H9 (cell line): ENCODE results near the gene MED13L. TPM values are rescaled to one million over a fixed set of nuclear protein-coding genes. Genes with fewer than 3 reads are reported as not detected.

ENCODE experiments used
- DNase-seq: peaks from one replicate; pipeline ENCODE4 v3.0.0-alpha.2; 2017
- H2AFZ ChIP-seq: one replicate; pipeline ENCODE4 v1.6.1; 2013; ENCODE audit warnings: mild to moderate bottlenecking, low read length, control low read depth, moderate library complexity
- H2AK5ac ChIP-seq: 2 replicates; pipeline ENCODE4 v1.6.1; 2013; ENCODE audit warnings: low read length, control low read depth, mixed read lengths; ENCODE audit not compliant: insufficient read length
- H2BK120ac ChIP-seq: one replicate; pipeline ENCODE4 v1.6.1; 2013; ENCODE audit warnings: low read depth, mild to moderate bottlenecking, low read length, control low read depth, inconsistent platforms; ENCODE audit not compliant: poor library complexity, severe bottlenecking
- H2BK12ac ChIP-seq: 2 replicates; pipeline ENCODE4 v1.6.1; 2013; ENCODE audit warnings: low read length, control low read depth, mixed read lengths, low read depth; ENCODE audit not compliant: insufficient read length
- H2BK15ac ChIP-seq: 2 replicates; pipeline ENCODE4 v1.6.1; 2013; ENCODE audit warnings: low read depth, low read length, control low read depth
- H2BK20ac ChIP-seq: one replicate; pipeline ENCODE4 v1.6.1; 2013; ENCODE audit warnings: low read depth, mild to moderate bottlenecking, low read length, control low read depth, inconsistent platforms; ENCODE audit not compliant: poor library complexity, severe bottlenecking
- H2BK5ac ChIP-seq: 2 replicates; pipeline ENCODE4 v1.6.1; 2013; ENCODE audit warnings: low read length, control low read depth, mixed read lengths; ENCODE audit not compliant: insufficient read length
- H3K14ac ChIP-seq: 2 replicates; pipeline ENCODE4 v1.6.1; 2013; ENCODE audit warnings: low read length, control low read depth; ENCODE audit not compliant: insufficient read depth
- H3K18ac ChIP-seq: 2 replicates; pipeline ENCODE4 v1.6.1; 2013; ENCODE audit warnings: low read depth, mild to moderate bottlenecking, mixed read lengths, low read length, control low read depth; ENCODE audit not compliant: insufficient read length
- H3K23ac ChIP-seq: 2 replicates; pipeline ENCODE4 v1.6.1; 2013; ENCODE audit warnings: low read length, control low read depth, mixed read lengths, low read depth; ENCODE audit not compliant: insufficient read length
- H3K23me2 ChIP-seq: 2 replicates; pipeline ENCODE4 v1.6.1; 2013; ENCODE audit warnings: low read depth, mild to moderate bottlenecking, mixed read lengths, low read length, control low read depth; ENCODE audit not compliant: insufficient read length, poor library complexity, severe bottlenecking
- H3K27ac ChIP-seq: 2 replicates; pipeline ENCODE4 v1.5.1; 2013; ENCODE audit warnings: low read length, control low read depth, mixed read lengths, low read depth; ENCODE audit not compliant: insufficient read length
- H3K27me3 ChIP-seq: 2 replicates; pipeline ENCODE4 v1.6.1; 2013; ENCODE audit warnings: low read length, control low read depth, inconsistent platforms; ENCODE audit not compliant: insufficient read depth
- H3K4ac ChIP-seq: 2 replicates; pipeline ENCODE4 v1.6.1; 2013; ENCODE audit warnings: low read depth, mild to moderate bottlenecking, control low read depth, inconsistent platforms, low read length, moderate library complexity
- H3K4me1 ChIP-seq: 2 replicates; pipeline ENCODE4 v1.6.1; 2013; ENCODE audit warnings: low read length, control low read depth, inconsistent platforms; ENCODE audit not compliant: insufficient read depth
- H3K4me2 ChIP-seq: 2 replicates; pipeline ENCODE4 v1.6.1; 2013; ENCODE audit warnings: low read length, control low read depth, mixed read lengths; ENCODE audit not compliant: insufficient read length, insufficient read depth
- H3K56ac ChIP-seq: 2 replicates; pipeline ENCODE4 v1.6.1; 2013; ENCODE audit warnings: low read depth, mild to moderate bottlenecking, mixed read lengths, low read length, control low read depth; ENCODE audit not compliant: insufficient read length
- H3K79me1 ChIP-seq: 2 replicates; pipeline ENCODE4 v1.6.1; 2013; ENCODE audit warnings: low read depth, mild to moderate bottlenecking, moderate library complexity, low read length, control low read depth, inconsistent platforms; ENCODE audit not compliant: insufficient read depth, poor library complexity, severe bottlenecking
- H3K79me2 ChIP-seq: 2 replicates; pipeline ENCODE4 v1.6.1; 2013; ENCODE audit warnings: low read length, control low read depth, inconsistent platforms; ENCODE audit not compliant: insufficient read depth
- H3K9ac ChIP-seq: 2 replicates; pipeline ENCODE4 v1.6.1; 2013; ENCODE audit warnings: low read length, control low read depth, mixed read lengths; ENCODE audit not compliant: insufficient read length; ENCODE audit errors: extremely low read depth
- H3K9me3 ChIP-seq: one replicate; pipeline ENCODE4 v1.6.1; 2013; ENCODE audit warnings: low read depth, low read length, inconsistent platforms; ENCODE audit not compliant: control insufficient read depth
- H3T11ph ChIP-seq: one replicate; pipeline ENCODE4 v1.6.1; 2013; ENCODE audit warnings: mild to moderate bottlenecking, low read length, control low read depth, inconsistent platforms
- H4K20me1 ChIP-seq: one replicate; pipeline ENCODE4 v1.6.1; 2013; ENCODE audit not compliant: control insufficient read depth, insufficient read length, insufficient read depth
- H4K5ac ChIP-seq: 2 replicates; pipeline ENCODE4 v1.6.1; 2013; ENCODE audit warnings: low read depth, mild to moderate bottlenecking, mixed read lengths, low read length, control low read depth; ENCODE audit not compliant: insufficient read length
- H4K8ac ChIP-seq: replicated peaks from 2 replicates; pipeline ENCODE4 v1.6.1; 2013; ENCODE audit warnings: low read length, control low read depth, mixed read lengths, low read depth; ENCODE audit not compliant: insufficient read length
- H4K91ac ChIP-seq: 2 replicates; pipeline ENCODE4 v1.6.1; 2013; ENCODE audit warnings: low read depth, mild to moderate bottlenecking, moderate library complexity, mixed read lengths, low read length, control low read depth; ENCODE audit not compliant: insufficient read length
- H3K27ac Mint-ChIP-seq, 3 experiments: 2 replicates in 2 of 3; 3 replicates in 1 of 3; pipeline ENCODE4 v1.8.0; 2020 to 2021; ENCODE audit warnings: mixed read lengths in 3 of 3, mild to moderate bottlenecking in 1 of 3, moderate library complexity in 1 of 3
- H3K27me3 Mint-ChIP-seq: 2 replicates; pipeline ENCODE4 v1.8.0; 2021; ENCODE audit warnings: low read depth, mild to moderate bottlenecking, moderate library complexity, mixed read lengths
- H3K36me3 Mint-ChIP-seq, 3 experiments: 2 replicates in 2 of 3; 3 replicates in 1 of 3; pipeline ENCODE4 v1.8.0; 2020 to 2021; ENCODE audit warnings: low read depth in 3 of 3, mixed read lengths in 3 of 3; ENCODE audit not compliant: insufficient read depth in 1 of 3
- H3K4me1 Mint-ChIP-seq, 2 experiments: 2 replicates each; pipeline ENCODE4 v1.8.0; 2020; ENCODE audit warnings: mixed read lengths in 2 of 2
- H3K4me3 Mint-ChIP-seq, 2 experiments: 2 replicates in 1 of 2; 3 replicates in 1 of 2; pipeline ENCODE4 v1.8.0; 2020 to 2021; ENCODE audit warnings: mild to moderate bottlenecking in 2 of 2, mixed read lengths in 2 of 2, moderate library complexity in 1 of 2
- H3K9me3 Mint-ChIP-seq, 2 experiments: 2 replicates in 1 of 2; 3 replicates in 1 of 2; pipeline ENCODE4 v1.8.0; 2020; ENCODE audit warnings: mild to moderate bottlenecking in 2 of 2, mixed read lengths in 2 of 2, moderate library complexity in 1 of 2
- WGBS: extraction: QIAGEN DNeasy Blood & Tissue Kit; methylation state at CpG from one replicate; pipeline ENCODE4 v1.1.7; 2013; ENCODE audit warnings: missing lambda C conversion rate, low lambda C conversion rate, mixed read lengths; ENCODE audit not compliant: insufficient read length; ENCODE audit errors: extremely low coverage; 5-methylcytosine and 5-hydroxymethylcytosine counted together
- total RNA-seq: library from RNA; stranded (reverse); gene quantifications from 2 replicates; pipeline ENCODE4 v1.2.1, GENCODE V29; 2021
- TF ChIP-seq, protein P1 (sequence below): fragments of 200-600 bp; sonication (generic); conservative IDR thresholded peaks from 3 replicates; pipeline ENCODE4 v1.8.0; 2021; ENCODE audit warnings: antibody characterized with exemption, mild to moderate bottlenecking

MED13L gene
- total RNA-seq, 1 experiment from 2014 or later: 52.4 TPM

DNA sequence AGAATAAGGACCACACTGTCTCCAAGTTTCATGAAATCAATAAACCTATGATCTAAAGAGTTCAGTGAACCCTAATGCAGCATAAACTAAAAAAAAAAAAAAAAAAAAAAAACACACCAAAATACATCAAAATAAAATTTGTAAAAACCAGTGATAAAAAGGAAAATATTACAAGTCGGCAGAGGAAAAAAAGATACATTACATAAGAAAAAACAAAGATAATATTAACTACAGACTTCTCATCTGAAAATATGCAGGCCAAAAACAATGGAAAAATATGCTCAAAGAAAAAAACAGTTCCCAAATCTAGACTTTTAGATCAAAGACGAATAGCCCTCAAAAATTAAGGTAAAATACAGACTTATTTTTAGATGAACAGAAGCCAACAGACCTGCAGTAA is 27.6 kb downstream of the MED13L start:
- Histone ChIP-seq H2BK20ac (no peak overlapping the region), H3K4me1 (peaks cover 2% of the 10 kb centered on the region; the same call in 1 of the 2 replicates), H3K23ac (no peak overlapping the region), H2BK15ac (no peak overlapping the region), H4K5ac (no peak overlapping the region), H3K79me2 (peaks cover 15% of the 10 kb centered on the region; the same call in 1 of the 2 replicates), H2BK12ac (no peak overlapping the region), H4K91ac (no peak overlapping the region), H4K8ac (no peak overlapping the region), H3K9ac (no peak overlapping the region), H3K4me2 (no peak overlapping the region), H3K4ac (no peak overlapping the region), H3K23me2 (no peaks in the 10 kb centered on the region), H3K14ac (no peak overlapping the region), H2AFZ (no peak overlapping the region), H4K20me1 (no peaks in the 10 kb centered on the region), H2BK5ac (no peak overlapping the region), H2BK120ac (no peak overlapping the region), H3K79me1 (peaks cover 8% of the 10 kb centered on the region), H3K27ac (no peak overlapping the region), H2AK5ac (no peak overlapping the region), H3K27me3 (no peaks in the 10 kb centered on the region), H3K18ac (no peak overlapping the region), H3K56ac (no peak overlapping the region), H3T11ph (no peak overlapping the region), H3K9me3 (no peaks in the 10 kb centered on the region)
- WGBS: no CpG with 5 or more reads among the region's 2 CpGs
- Mint-ChIP-seq H3K9me3 (peaks cover 25 to 32% of the 10 kb centered on the region in 2 experiments), H3K36me3 (peaks cover 5 to 35% (median 31%) of the 10 kb centered on the region in 3 experiments), H3K27me3 (no peaks in the 10 kb centered on the region), H3K27ac (no peak overlapping the region), H3K4me1 (peaks cover 44 to 46% of the 10 kb centered on the region in 2 experiments), H3K4me3 (no peak overlapping the region)
- TF ChIP-seq, protein P1, sequence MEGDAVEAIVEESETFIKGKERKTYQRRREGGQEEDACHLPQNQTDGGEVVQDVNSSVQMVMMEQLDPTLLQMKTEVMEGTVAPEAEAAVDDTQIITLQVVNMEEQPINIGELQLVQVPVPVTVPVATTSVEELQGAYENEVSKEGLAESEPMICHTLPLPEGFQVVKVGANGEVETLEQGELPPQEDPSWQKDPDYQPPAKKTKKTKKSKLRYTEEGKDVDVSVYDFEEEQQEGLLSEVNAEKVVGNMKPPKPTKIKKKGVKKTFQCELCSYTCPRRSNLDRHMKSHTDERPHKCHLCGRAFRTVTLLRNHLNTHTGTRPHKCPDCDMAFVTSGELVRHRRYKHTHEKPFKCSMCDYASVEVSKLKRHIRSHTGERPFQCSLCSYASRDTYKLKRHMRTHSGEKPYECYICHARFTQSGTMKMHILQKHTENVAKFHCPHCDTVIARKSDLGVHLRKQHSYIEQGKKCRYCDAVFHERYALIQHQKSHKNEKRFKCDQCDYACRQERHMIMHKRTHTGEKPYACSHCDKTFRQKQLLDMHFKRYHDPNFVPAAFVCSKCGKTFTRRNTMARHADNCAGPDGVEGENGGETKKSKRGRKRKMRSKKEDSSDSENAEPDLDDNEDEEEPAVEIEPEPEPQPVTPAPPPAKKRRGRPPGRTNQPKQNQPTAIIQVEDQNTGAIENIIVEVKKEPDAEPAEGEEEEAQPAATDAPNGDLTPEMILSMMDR: no peak
- no peak for DNase-seq
